HG03060 (cell line): Measurements from ENCODE around the gene ACAT1.
A peak's percentile ranks its signal among the peaks of the same experiment; 100 is the strongest.
"Not testable (repeated sequence)": the region's sequence is repeated elsewhere in the genome, so short reads cannot be mapped to it uniquely, and the experiment has no call there.

Experiments used
- ATAC-seq: cut with Tn5 transposase; IDR thresholded peaks from one replicate; pipeline ENCODE4 v1.9.1; 2021; ENCODE audit warnings: low read depth, moderate number of reproducible peaks; ENCODE audit not compliant: unreplicated experiment

Gene ACAT1

GRCh38 chr11:108121274-108122155 lies at the start of gene ACAT1:
ACAT1 (plus strand) TSS chr11:108121567; CDS start chr11:108121607, 40 bp downstream.
- ATAC-seq, result peak; percentile 77

DNA sequence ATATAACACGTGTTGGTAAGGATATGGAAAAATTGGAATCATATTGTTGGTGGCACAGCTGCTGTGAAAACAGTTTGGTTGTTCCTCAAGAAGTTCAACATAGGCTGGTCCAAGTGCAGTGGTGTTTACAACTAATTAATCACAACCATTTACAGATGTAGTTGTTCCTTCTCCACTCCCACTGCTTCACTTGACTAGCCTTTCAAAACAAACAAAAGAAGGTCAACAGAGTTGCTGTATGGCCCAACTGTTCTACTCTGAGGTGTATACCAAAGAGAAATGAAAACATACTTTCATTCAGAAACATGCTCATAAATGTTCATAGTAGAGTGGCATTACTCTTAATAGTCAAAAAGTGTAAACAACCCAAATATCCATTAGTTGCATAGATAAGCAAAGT lies 36.6 kb upstream of the ACAT1 start:
- no peak for ATAC-seq

- no peak for ATAC-seq
Measured at GRCh38 chr11:108085672-108086071, 35.7 kb upstream of the ACAT1 start.

- no peak for ATAC-seq
Measured at GRCh38 chr11:108092134-108092533, 29.2 kb upstream of the ACAT1 start.

DNA sequence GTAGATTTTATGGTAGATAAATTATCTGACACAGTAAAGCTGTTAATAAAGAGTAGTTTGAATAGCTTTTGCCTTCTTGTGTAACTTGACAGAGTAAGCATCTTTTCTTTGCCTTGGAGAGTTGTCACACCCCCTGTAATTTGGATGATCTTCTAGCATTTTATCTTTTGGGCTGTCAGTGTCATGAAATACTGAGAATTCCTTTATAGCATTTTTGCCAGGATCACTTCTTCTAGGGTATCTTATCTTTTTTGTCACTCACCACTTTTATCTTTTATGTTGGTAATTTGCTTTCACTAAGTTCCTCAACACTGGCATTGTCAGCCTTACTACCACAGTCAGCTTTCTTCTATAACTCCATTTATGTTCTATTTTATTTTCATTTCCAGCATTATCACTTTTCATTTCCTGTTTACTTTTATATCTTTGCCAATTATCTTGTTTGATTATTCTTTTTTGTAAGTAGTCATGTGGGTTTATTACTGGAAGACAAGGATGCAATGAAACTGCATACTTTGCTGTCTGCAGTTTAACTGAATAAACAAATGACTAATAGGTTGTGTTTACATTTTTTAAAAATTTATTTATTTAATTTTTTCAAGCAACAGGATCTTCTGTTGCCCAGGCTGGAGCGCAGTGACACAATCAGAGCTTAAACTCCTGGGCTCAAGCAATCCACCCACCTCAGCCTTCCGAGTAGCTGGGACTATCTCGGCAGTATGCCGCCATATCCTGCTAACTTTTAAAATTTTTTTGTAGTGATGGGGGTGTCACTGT lies 28.1 kb upstream of the ACAT1 start:
- ATAC-seq, result no peak

GRCh38 chr11:108097179-108097578 lies 24.2 kb upstream of the ACAT1 start:
- no peak for ATAC-seq

DNA sequence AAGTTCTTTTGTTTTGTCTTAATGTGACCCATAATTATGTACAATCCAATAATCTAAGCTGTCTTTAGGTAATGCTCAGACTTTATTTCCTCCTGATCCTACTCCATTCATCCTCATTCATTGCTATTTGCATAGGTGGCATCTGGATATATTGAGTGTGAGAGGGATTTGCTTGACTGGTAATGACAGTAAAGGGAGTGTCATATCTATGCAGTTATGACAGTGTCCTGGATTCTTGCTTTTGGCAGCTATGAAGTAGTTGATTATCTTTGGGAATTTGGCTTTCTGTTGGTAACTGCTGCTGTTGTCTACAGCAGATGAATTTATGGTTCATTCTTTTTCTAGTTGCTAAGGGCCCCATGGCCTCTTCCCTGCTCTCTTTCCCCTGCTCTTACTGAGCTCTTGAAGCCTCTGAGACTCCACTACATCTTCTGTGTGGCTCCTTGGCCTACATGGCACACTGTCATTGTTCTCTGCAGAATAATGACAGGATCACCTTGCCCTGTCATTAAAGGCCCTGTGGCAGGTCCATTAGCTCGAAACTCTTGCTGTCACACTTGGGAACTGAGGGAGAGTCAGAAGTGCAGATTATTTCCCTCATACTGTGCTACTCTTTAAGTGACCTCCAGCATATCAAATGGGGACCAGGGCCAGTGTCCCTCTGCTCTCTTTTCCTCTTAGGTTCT lies 20.1 kb upstream of the ACAT1 start:
- ATAC-seq, result no peak

DNA sequence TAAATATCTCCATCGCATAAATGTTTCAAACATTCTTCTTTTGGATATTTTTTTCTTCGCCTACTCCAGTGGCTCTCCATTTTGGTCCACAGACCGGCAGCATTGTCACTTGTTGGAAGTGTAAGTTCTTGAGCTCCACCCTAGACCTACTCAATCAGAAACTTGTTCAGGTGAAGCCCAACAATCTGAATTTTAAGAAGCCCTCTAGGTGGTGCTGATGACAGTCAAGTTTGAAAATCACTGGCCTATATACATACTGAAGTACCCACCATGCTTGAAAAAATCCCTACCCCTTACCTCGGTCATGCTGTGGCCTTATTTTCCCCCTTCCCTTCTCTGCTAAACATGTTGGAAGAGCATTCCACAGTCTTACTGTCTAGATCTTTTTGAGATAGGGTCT lies 10.2 kb upstream of the ACAT1 start:
- no peak for ATAC-seq

- no peak for ATAC-seq
Measured at GRCh38 chr11:108112057-108112456, 9.3 kb upstream of the ACAT1 start.

DNA sequence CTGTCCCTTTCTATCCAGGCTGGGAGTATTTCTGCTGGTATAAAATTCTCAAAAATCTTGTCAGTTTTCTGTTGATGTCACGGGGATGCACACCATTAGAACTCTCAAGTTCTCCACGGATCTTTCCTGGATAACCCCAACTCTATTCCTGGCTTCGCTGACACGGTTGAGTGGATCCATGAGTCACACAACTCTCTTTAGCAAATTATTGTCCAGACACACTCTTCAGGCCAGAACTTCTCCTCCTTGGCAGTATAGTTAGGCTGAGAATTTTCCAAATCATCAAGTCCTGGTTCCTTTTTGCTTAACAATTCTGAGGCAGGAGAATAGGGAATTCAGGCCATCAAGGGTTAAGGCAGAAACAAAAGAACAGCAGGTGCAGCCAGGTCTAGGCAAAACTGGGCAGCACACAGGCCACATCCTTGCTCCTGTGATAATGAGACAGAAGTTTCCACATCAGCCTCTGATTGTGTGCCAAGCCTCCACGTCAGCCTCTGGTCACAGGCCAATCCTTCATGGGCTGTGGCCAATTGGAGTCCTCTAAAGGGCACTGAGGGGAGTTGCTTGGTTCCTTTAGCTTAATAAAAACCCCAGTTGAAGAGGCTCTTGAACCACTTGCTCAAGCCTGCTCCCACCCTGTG lies 5.7 kb upstream of the ACAT1 start:
- no peak for ATAC-seq

GRCh38 chr11:108117746-108118371 lies 3.5 kb upstream of the ACAT1 start:
- ATAC-seq, result no peak

- ATAC-seq, result not testable (repeated sequence)
Measured at GRCh38 chr11:108120936-108121273, 462 bp upstream of the ACAT1 start.

- no peak for ATAC-seq
Measured at GRCh38 chr11:108122166-108122628, 830 bp downstream of the ACAT1 start.

- no peak for ATAC-seq
Measured at GRCh38 chr11:108125096-108125495, 3.7 kb downstream of the ACAT1 start.

GRCh38 chr11:108128772-108129171 lies 7.4 kb downstream of the ACAT1 start:
- no peak for ATAC-seq

DNA sequence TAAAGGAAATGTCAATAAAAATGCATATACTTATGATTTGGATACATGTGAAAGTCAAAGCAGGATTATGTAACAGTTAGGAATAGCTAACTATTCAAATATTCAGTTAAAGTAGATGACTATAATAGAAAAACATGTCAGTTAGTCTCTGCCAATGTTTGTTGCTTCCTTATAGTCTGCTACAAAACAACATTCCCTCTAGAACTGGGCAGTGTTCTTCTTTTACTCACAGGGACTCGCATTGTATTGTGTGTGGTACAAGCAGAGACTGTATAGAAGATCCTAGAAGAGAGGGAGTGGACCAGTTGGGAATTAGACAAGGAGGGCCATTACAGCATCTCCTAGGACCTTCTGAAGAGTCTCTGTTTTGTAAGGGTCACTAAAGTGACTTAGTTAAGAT lies 10.6 kb downstream of the ACAT1 start:
- no peak for ATAC-seq

DNA sequence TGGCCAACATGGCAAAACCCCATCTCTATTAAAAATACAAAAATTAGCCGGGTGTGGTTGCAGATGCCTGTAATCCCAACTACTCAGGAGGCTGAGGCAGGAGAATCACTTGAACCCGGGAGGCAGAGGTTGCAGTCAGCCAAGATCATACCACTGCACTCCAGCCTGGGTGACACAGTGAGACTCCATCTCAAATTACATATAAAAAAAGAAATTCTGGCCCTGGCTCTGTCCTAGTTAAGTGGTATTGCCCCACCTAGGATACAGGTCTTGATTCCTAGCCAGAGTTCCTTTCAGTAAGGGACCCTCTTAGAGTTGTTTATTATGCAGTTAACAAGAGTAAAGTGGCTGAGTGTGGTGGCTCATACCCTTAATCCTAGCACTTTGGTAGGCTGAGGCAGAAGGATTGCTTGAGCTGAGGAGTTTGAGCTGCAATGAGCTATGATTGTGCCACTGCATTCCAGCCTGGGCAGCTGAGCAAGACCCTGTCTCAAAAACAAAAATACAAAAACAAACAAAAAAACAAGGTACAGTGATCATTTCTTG lies 11.7 kb downstream of the ACAT1 start:
- not testable (repeated sequence) for ATAC-seq

- peak; percentile 53 for ATAC-seq
Measured at GRCh38 chr11:108135845-108136544, 14.6 kb downstream of the ACAT1 start.

- ATAC-seq, result no peak
Measured at GRCh38 chr11:108137212-108137611, 15.8 kb downstream of the ACAT1 start.
